Measurements from ENCODE around the gene KISS1R.

Gene KISS1R

DNA sequence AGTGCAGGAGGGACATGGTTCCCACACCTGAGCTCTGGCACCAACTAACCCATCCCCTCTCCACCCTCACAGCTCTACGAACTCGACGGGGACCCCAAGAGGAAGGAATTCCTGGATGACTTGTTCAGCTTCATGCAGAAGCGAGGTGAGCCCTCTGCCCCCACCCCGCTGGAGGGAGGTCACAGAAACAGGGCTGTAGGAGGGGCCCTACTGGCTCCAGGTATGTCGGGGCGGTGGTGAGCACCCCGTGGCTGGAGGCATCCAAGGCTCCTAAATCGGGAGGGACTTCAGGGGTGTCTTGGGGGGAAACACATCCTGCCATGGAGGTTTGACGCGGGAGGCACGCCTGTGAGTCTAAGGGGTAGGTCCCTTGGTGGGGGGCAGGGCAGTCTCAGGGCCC lies 42.9 kb downstream of the KISS1R start:
- H3K9ac ChIP-seq (ENCODE audit: low read depth, low read length, poor library complexity, severe bottlenecking), result no peak overlapping the region
- no peaks in the 10 kb centered on the region for H3K27me3 ChIP-seq (ENCODE audit: insufficient read depth, low read length, poor library complexity, severe bottlenecking)
- H3F3A ChIP-seq (ENCODE audit: low read depth), result no peaks in the 10 kb centered on the region
- no peaks in the 10 kb centered on the region for H4K20me1 ChIP-seq (ENCODE audit: insufficient read depth, low read length, poor library complexity, severe bottlenecking)
- H3K9me3 ChIP-seq (ENCODE audit: insufficient read depth, low read depth, low read length), result no peaks in the 10 kb centered on the region
- H3K36me3 ChIP-seq (ENCODE audit: insufficient read depth, low read length), result peaks cover 24% of the 10 kb centered on the region; the same call in 1 of the 2 replicates
- TF ChIP-seq, protein P1, sequence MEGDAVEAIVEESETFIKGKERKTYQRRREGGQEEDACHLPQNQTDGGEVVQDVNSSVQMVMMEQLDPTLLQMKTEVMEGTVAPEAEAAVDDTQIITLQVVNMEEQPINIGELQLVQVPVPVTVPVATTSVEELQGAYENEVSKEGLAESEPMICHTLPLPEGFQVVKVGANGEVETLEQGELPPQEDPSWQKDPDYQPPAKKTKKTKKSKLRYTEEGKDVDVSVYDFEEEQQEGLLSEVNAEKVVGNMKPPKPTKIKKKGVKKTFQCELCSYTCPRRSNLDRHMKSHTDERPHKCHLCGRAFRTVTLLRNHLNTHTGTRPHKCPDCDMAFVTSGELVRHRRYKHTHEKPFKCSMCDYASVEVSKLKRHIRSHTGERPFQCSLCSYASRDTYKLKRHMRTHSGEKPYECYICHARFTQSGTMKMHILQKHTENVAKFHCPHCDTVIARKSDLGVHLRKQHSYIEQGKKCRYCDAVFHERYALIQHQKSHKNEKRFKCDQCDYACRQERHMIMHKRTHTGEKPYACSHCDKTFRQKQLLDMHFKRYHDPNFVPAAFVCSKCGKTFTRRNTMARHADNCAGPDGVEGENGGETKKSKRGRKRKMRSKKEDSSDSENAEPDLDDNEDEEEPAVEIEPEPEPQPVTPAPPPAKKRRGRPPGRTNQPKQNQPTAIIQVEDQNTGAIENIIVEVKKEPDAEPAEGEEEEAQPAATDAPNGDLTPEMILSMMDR (conservative IDR thresholded peaks at IDR 0.05; ENCODE audit: low read length), result no peak
- no peak for TF ChIP-seq EZH2phosphoT487 (IDR thresholded peaks at IDR 0.05; ENCODE audit: borderline replicate concordance)
- no peaks in the 10 kb centered on the region for H3K4me1 ChIP-seq (ENCODE audit: insufficient read depth, low read length, poor library complexity, severe bottlenecking)
- no peak overlapping the region for H2AFZ ChIP-seq (ENCODE audit: low read length)
- H3K9me2 ChIP-seq (replicated peaks; ENCODE audit: low read depth, low read length), result no peaks in the 10 kb centered on the region
- H3K79me2 ChIP-seq (ENCODE audit: insufficient read depth, low read length), result peaks cover 5% of the 10 kb centered on the region; the same call in 1 of the 2 replicates
- H3K4me3 ChIP-seq (ENCODE audit: low read length, poor library complexity, severe bottlenecking), result no peak overlapping the region
- H3K4me2 ChIP-seq (ENCODE audit: low read depth, low read length, poor library complexity, severe bottlenecking), result no peak overlapping the region

DNA sequence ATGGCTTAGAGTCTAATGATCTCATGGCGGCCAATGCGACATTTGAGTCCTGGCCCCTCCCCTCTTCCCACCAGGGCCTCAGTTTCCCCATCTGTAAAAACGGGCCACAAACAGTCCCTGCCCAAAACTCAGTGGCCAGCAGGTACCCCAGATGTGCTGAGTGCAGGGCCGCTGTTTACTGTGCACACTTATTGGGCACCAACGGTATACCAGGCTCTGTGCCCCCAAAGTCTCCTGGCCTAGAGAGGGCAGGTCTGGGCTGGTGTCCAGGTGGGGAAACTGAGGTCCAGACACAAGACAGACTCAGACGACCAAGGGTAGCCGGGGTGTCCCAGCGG lies 43.4 kb downstream of the KISS1R start:
- no peak overlapping the region for H3K4me2 ChIP-seq (ENCODE audit: low read depth, low read length, poor library complexity, severe bottlenecking)
- no peaks in the 10 kb centered on the region for H3K4me1 ChIP-seq (ENCODE audit: insufficient read depth, low read length, poor library complexity, severe bottlenecking)
- no peaks in the 10 kb centered on the region for H3K79me2 ChIP-seq (ENCODE audit: insufficient read depth, low read length)
- H4K20me1 ChIP-seq (ENCODE audit: insufficient read depth, low read length, poor library complexity, severe bottlenecking), result no peaks in the 10 kb centered on the region
- TF ChIP-seq EZH2phosphoT487 (IDR thresholded peaks at IDR 0.05; ENCODE audit: borderline replicate concordance), result no peak
- TF ChIP-seq, protein P1 (conservative IDR thresholded peaks at IDR 0.05; ENCODE audit: low read length), result no peak
- no peaks in the 10 kb centered on the region for H3K9me3 ChIP-seq (ENCODE audit: insufficient read depth, low read depth, low read length)
- H3K27me3 ChIP-seq (ENCODE audit: insufficient read depth, low read length, poor library complexity, severe bottlenecking), result no peaks in the 10 kb centered on the region
- H3K9ac ChIP-seq (ENCODE audit: low read depth, low read length, poor library complexity, severe bottlenecking), result no peak overlapping the region
- no peaks in the 10 kb centered on the region for H3K9me2 ChIP-seq (replicated peaks; ENCODE audit: low read depth, low read length)
- H3F3A ChIP-seq (ENCODE audit: low read depth), result no peaks in the 10 kb centered on the region
- no peak overlapping the region for H2AFZ ChIP-seq (ENCODE audit: low read length)
- peaks cover 29% of the 10 kb centered on the region; the same call in 1 of the 2 replicates for H3K36me3 ChIP-seq (ENCODE audit: insufficient read depth, low read length)
- no peak overlapping the region for H3K4me3 ChIP-seq (ENCODE audit: low read length, poor library complexity, severe bottlenecking)

DNA sequence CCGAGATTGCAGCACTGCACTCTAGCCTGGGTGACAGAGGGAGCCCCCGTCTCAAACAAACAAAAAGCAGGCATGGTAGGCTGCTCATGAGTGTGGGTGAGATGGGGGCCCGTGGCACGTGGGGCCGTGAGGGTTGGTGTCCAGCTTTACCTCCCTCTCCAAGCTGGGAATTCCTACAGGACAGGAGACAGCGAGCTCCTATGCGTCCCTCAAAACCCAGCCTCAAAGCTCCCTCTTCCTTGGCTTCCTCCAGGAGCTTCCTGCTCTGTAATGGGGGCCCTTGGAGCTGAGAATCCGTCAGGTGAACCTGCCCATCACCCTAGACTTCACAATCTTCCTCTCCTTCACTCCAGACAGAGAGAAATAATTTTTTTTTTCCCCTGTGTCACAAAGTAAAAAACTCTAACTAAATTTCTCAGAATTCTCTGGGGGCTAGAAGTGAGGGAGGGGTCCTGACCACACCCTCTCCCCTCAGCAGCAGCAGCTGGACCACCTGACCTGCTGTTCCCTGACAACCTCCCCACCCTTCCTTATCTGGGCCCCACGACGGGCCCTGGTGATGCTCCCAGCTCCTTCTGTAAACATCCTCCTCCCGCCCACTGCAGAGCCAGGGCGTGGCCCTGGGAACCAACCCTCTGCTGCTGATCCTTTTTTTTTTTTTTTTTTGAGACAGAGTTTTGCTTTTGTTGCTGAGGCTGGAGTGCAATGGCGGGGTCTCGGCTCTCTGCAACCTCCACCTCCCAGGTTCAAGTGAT lies 44.9 kb downstream of the KISS1R start:
- no peak for TF ChIP-seq EZH2phosphoT487 (IDR thresholded peaks at IDR 0.05; ENCODE audit: borderline replicate concordance)
- TF ChIP-seq, protein P1 (conservative IDR thresholded peaks at IDR 0.05; ENCODE audit: low read length), result no peak
- no peaks in the 10 kb centered on the region for H3K4me1 ChIP-seq (ENCODE audit: insufficient read depth, low read length, poor library complexity, severe bottlenecking)
- H2AFZ ChIP-seq (ENCODE audit: low read length), result no peak overlapping the region
- no peak overlapping the region for H3K4me3 ChIP-seq (ENCODE audit: low read length, poor library complexity, severe bottlenecking)
- H3F3A ChIP-seq (ENCODE audit: low read depth), result no peaks in the 10 kb centered on the region
- H4K20me1 ChIP-seq (ENCODE audit: insufficient read depth, low read length, poor library complexity, severe bottlenecking), result no peaks in the 10 kb centered on the region
- H3K9me3 ChIP-seq (ENCODE audit: insufficient read depth, low read depth, low read length), result no peaks in the 10 kb centered on the region
- no peaks in the 10 kb centered on the region for H3K9me2 ChIP-seq (replicated peaks; ENCODE audit: low read depth, low read length)
- peaks cover 34% of the 10 kb centered on the region; the same call in 1 of the 2 replicates for H3K36me3 ChIP-seq (ENCODE audit: insufficient read depth, low read length)
- no peak overlapping the region for H3K9ac ChIP-seq (ENCODE audit: low read depth, low read length, poor library complexity, severe bottlenecking)
- H3K79me2 ChIP-seq (ENCODE audit: insufficient read depth, low read length), result no peaks in the 10 kb centered on the region
- no peaks in the 10 kb centered on the region for H3K27me3 ChIP-seq (ENCODE audit: insufficient read depth, low read length, poor library complexity, severe bottlenecking)
- no peak overlapping the region for H3K4me2 ChIP-seq (ENCODE audit: low read depth, low read length, poor library complexity, severe bottlenecking)
